HEK293 (cell line): ENCODE data around the gene IFNE.
"Not testable (repeated sequence)": the region's sequence is repeated elsewhere in the genome, so short reads cannot be mapped to it uniquely, and the experiment has no call there.

ENCODE experiments used
- CTCF ChIP-seq: fragments of 450-650 bp; formaldehyde crosslinking; IDR thresholded peaks from 2 replicates; pipeline ENCODE4 v1.5.1; 2016; ENCODE audit warnings: missing biosample characterization, missing genetic modification characterization
- GFI1B ChIP-seq: fragments of 450-650 bp; formaldehyde crosslinking; IDR thresholded peaks from 2 replicates; pipeline ENCODE4 v1.5.1; 2016; ENCODE audit warnings: missing biosample characterization, missing genetic modification characterization
- ZNF274 ChIP-seq, 2 experiments: fragments of 200-500 bp in 1 of 2; fragments of 450-650 bp in 1 of 2; sonication (Bioruptor generic) in 1 of 2; formaldehyde crosslinking in 1 of 2; IDR thresholded peaks; 2 replicates each; pipeline versions ENCODE4 v1.5.1 to v1.6.1; 2014 to 2016; ENCODE audit warnings: borderline replicate concordance in 1 of 2, inconsistent platforms in 1 of 2, low read length in 1 of 2, missing biosample characterization in 1 of 2, missing genetic modification characterization in 1 of 2
- TF ChIP-seq, protein P1 (sequence below): fragments of 450-650 bp; formaldehyde crosslinking; IDR thresholded peaks from 2 replicates; pipeline ENCODE4 v1.5.1; 2016; ENCODE audit warnings: missing biosample characterization, missing genetic modification characterization

DNA sequence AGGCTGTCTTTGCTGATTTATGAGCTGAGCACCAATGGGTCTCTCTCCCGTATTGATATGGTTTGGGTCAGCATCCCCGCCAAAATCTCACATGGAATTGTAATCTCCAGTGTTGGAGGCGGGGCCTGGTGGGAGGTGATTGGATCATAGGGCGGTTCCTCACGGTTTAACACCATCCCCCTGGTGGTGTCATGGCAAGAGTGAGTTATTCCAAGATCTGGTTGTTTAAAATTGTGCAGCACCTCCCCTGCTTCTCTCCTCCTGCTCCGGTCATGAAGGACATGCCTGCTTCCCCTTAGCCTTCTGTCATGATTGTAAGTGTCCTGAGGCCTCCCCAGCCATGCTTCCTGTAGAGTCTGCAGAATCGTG, 47.1 kb downstream of the IFNE start:
- TF ChIP-seq CTCF (tag by site-specific recombination); ZNF274 (IDR thresholded peaks at IDR 0.05; ENCODE audit: low read length); ZNF274 (tag by site-specific recombination; IDR thresholded peaks at IDR 0.05; ENCODE audit: borderline replicate concordance); GFI1B (tag by site-specific recombination): not testable (repeated sequence)
- TF ChIP-seq, protein P1, sequence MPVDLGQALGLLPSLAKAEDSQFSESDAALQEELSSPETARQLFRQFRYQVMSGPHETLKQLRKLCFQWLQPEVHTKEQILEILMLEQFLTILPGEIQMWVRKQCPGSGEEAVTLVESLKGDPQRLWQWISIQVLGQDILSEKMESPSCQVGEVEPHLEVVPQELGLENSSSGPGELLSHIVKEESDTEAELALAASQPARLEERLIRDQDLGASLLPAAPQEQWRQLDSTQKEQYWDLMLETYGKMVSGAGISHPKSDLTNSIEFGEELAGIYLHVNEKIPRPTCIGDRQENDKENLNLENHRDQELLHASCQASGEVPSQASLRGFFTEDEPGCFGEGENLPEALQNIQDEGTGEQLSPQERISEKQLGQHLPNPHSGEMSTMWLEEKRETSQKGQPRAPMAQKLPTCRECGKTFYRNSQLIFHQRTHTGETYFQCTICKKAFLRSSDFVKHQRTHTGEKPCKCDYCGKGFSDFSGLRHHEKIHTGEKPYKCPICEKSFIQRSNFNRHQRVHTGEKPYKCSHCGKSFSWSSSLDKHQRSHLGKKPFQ (tag by site-specific recombination), result not testable (repeated sequence)
